Glomerular visceral epithelial cell (primary cell): ENCODE data around the gene IFNB1.

Experiments
- DNase-seq: peaks from one replicate; pipeline ENCODE4 v3.0.0-alpha.2; 2016; ENCODE audit errors: extremely low spot score

IFNB1 gene

GRCh38 chr9:21070171-21070571 lies 7.6 kb downstream of the IFNB1 start:
- DNase-seq, result peak; percentile 81

- no peak for DNase-seq
These were observed 16.7 kb downstream of the IFNB1 start for GRCh38 chr9:21060919-21061561.

- peak; percentile 17 for DNase-seq
These were observed 20.8 kb downstream of the IFNB1 start for GRCh38 chr9:21056931-21057330.

- no peak for DNase-seq
These were observed 23.9 kb downstream of the IFNB1 start for GRCh38 chr9:21053851-21054250.

- peak; percentile 8 for DNase-seq
These were observed 30.5 kb downstream of the IFNB1 start for GRCh38 chr9:21047281-21047691.

- DNase-seq, result no peak
These were observed 33.9 kb downstream of the IFNB1 start for GRCh38 chr9:21043841-21044240.

- DNase-seq, result no peak
These were observed 35.3 kb downstream of the IFNB1 start for GRCh38 chr9:21042466-21042865.

- DNase-seq, result no peak
These were observed 38.4 kb downstream of the IFNB1 start for GRCh38 chr9:21039302-21039701.

- DNase-seq, result no peak
These were observed 40.5 kb downstream of the IFNB1 start for GRCh38 chr9:21037278-21037677.

GRCh38 chr9:21031808-21032183 lies 45.9 kb downstream of the IFNB1 start:
- no peak for DNase-seq

- peak; percentile 63 for DNase-seq
These were observed 46.5 kb downstream of the IFNB1 start, which contains the start of gene HACD4 for GRCh38 chr9:21031091-21031807. HACD4 (minus strand) TSS chr9:21031640; CDS start chr9:21031590, 50 bp downstream.

GRCh38 chr9:21030389-21031035 lies 47.2 kb downstream of the IFNB1 start:
- DNase-seq, result peak; percentile 46

GRCh38 chr9:21029661-21030060 lies 48.1 kb downstream of the IFNB1 start:
- DNase-seq, result no peak

- DNase-seq, result no peak
These were observed 49.3 kb downstream of the IFNB1 start for GRCh38 chr9:21028466-21028865.

- DNase-seq, result peak; percentile 18
These were observed 50.4 kb downstream of the IFNB1 start for GRCh38 chr9:21027295-21027694.
